IPS DF 19.7 (cell line): ENCODE results near the gene RPL35.

ENCODE experiments used
- DNase-seq: peaks from one replicate; pipeline ENCODE4 v3.0.0-alpha.2; 2013; ENCODE audit warnings: low read depth, low spot score

Gene RPL35

DNA sequence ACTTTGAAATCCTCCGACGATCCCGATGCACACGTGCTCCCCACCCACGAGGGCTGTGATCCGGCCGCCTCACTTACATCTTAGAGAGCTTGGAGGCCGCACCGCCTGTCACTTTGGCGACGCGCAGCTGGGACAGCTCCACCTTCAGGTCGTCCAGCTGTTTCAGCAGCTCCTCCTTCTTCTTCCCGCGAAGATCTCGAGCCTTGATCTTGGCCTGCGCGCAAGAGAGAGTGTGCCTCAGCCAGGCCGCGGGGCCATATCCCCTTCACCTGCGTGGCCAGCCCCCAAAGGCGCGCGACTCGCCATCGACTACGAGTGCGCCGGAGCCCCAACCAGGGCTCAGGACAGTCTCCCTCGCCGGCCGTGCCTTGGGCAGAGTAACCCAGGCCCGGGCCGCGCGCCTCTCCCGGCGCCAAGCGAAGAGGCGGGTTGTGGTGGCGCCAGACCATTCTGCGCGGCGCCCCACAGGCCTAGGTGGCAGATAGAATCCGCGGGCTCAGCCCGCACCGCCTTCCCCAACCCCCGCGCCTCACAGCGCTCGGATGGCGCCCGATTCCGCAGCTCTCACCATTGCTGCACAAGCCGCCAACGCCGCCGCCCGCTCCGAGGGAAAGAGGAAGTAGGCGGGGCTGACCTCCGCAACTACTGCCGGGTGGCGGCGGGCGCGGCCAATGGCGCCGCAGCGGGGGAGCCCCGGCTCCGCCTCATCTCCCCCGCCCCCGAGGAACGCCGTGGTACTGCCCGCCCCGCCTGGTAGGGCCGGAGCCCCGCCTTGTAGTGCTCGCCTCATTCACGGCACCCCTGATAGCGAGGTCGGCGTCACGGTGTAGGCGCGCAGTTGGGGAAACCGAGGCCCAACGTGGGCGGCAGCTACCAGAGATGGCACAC lies at the start of gene RPL35, which contains the start of gene ARPC5L:
Gene RPL35 (minus strand): TSS at position 616 of the 888 bp plus-strand sequence. CDS start 45 bp downstream, at position 571.
Gene ARPC5L (plus strand): TSS at position 789 of the 888 bp plus-strand sequence. CDS start 7,161 bp downstream, outside the sequence.
- DNase-seq = no peak

DNA sequence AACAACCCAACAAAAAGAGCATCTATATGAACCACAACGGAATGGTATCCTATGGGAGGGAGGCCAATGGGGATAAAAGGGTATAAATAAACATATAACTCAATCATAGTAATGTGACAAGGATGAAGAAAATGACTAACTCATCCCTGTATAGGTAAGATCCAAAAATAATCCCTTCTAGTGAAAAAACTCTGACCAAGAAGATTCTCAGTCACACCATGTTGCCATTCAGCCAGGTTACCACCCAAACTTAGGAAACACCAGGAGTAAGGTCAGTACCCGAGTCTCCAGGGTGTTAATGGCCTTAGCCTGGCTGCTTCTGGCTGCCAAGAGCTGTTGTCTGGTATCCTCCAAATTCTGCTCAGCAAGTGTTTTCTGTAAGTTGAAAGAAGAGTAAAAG lies 46.3 kb upstream of the RPL35 start:
- no peak for DNase-seq

DNA sequence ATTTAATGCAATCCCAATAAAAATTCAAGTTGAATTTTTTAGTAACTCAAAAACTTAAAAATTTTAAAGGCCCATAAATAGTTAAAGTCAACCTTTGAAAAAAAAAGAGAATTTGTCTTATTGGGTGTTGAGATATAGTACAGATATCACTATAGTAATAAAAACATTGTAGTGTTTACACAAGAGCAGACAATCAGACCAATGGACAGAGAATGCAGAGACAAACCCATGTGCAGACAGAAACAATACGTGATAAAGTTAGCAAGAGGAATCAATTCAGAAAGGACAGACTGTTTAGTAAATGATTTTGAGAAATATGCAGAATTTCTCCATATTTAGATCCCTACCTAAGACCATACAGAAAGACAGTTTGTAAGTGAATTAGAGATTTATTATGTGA lies 45.2 kb upstream of the RPL35 start:
- no peak for DNase-seq

DNA sequence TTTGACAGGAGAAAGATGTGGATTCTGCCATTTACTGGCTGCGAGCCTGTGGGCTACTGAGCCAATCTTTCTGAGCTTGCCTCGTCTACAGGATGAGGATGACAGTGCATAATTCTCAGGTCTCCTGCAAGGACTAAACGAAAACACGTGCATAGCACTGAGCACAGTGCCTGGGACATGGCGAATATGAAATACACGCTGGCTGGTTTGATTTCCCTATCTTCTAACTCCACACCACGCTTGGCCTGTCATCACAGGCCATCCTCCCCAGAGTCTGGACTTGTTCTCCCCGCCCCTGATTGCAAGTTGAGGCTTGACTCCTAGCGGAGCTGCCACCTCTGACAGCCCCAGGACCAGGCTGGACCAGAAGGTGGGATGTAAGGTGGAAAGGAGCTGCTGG lies 38.1 kb upstream of the RPL35 start:
- DNase-seq = no peak

DNA sequence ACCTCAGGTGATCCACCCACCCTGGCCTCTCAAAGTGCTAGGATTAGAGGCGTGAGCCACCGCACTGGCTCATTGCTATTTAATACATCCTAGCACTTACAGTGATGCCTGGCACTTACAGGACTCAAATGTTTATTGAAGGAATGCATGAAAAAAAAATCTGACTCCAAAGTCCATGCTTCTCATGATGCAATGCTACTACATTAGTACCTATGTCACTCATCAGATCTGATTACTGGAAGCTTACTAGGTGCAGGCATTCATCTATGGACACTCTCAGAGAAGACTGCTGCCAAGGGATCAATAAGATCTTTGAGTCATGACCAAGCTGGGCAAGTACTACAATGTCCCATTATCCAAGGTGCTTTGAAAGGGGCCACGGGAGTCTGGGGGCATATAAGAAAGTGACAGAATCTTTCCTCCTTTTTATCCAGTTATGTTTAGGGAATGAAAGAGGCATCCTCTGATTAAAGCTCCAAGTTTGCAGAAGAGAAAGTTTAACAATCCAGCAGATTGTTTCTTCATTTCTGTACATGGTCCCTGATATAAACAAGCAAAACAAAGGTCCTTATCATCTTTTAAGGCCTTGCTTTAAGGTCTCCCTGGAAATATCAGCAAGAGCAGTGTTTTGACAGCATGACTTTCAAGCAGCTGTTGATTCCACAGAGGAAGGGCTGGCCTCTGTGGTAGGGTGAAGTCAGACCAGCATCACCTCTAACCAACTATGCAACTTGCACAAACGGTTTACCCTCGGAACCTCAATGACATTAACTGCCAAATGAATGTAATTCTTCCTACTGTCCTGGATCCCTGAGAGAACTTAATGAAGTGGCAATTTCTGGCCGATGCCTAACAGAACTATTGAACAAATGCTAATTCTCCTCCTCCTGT lies 36.1 kb upstream of the RPL35 start:
- no peak for DNase-seq

DNA sequence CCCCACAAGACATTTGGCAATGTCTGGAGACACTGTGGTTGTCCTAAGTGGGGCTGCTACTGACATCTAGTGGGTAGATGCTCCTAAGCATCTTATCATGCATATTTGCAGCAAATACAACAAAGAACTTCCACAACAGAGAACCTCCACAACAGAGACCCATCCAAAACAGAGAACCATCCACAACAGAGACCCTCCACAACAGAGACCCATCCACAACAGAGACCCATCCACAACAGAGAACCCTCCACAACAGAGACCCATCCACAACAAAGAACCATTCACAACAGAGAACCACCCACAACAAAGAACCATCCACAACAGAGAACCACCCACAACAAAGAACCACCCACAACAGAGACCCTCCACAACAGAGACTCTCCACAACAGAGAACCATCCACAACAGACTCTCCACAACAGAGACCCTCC lies 33.0 kb upstream of the RPL35 start:
- DNase-seq = peak; percentile 47

DNA sequence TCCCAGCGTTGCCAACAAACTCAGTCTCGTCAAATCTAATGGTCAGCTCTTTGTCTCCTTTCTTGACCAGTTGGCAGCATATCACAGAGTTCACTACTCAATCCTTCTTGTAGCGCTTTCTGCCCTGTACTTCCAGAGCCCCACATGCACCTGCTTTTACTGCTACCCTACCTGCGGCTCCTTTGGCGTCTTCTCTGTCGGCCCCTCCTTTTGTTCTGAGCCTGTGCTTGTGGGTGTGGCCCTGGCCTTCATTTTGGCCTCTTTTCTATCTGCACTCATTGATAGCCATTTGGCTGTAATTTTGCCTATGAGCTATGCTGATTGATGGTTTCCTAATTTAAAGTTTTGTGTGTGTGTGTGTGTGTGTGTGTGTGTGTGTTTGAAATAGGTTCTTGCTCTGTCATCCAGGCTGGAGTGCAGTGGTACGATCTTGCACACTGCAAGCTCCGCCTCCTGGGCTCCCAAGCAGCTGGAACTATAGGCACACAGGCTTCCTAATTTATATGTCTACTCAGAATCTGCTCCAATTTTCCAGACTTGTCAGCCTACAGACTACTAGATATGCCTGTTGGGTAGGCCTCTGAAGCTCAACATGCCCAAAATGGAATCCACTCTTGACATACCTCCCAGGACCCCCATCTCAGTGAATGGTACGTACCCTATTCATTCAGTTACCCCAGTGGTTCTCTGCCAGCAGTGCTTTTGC lies 32.4 kb upstream of the RPL35 start:
- DNase-seq = no peak

DNA sequence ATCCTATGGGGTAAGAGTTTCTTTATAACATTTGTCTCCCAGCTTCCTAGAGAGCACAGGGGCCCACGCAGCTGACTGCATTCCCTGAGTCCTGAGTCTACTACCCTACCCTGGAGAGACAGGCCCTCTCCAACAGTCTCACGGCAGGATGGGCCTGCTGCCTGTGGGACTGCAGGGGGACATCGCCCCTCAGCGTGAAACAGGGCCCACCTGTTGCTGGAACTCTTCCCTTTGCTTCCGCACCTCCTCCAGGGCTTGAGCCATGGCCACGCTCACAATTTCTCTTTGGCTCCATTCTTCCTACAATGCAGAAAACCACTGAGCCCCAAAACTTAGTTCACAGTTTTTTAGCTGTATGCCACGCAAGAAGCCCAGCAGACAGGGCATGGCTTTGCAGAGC lies 28.4 kb upstream of the RPL35 start:
- no peak for DNase-seq

DNA sequence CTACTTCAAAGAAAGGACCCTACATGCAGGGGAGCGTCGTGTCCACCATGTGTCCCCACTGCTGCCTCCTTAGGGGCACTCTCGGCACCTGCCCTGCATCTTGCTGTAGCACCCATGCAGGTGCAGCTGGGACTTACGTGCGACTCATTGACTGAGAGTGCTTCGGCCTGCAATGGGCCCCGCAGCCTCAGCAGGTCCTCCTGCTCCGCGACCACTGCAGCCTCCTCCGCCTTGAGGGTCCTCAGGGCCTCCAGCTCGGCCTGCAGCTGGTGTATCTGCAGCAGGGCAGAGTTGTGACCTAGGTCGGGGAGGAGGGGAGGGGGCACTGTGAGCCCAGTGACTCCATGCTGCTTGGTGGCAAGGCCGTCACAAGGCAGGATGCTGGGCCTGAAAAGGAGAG lies 27.2 kb upstream of the RPL35 start:
- DNase-seq = no peak

DNA sequence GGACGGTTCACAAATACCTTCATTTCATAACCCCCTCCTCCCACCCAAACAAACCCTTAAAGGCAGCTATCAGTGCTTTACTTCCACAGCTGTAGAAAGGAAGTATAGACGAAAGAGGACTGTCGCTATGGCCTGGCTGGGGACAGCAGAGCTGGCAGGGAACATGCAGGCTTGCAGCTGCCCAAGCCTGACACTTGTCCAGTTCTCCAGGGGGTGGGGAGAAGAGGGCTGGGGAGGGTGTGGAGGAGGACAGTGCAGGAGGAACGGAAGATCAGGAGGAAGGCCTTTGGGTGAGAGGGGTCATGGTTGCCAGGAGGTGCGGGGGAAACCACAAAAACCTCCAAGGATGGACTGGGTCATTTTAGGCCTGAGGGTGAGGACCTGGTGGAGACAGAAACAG lies 26.1 kb upstream of the RPL35 start:
- no peak for DNase-seq

DNA sequence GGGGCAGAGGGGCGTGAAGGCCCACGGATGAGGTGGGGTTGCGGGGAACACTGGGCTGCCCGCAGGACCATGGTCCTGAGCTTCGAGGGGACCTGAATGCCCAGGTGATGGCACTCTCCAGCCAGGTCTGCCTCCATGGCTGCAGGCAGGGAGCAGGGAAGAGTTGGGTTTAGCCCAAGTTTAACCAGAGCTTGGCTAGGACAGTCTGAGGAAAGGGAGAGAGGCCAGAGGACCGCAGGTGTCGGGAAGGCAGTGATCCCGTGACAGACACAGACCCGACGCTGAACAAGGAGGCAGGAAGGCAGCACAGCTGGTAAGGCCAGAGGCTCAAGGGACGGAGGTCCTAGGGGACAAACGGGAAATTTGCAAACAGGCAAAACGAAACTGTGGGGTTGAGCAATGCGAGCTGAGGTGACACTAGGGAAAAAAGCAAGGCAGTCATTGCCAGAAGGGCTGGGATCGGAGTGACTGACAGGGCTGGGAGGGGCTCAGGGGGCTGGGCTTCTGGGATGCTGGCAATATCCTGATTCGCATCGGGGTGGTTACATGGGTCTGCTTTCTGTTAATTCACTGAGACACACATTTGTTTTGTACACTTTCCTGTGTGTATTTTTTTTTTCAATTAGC lies 25.2 kb upstream of the RPL35 start:
- no peak for DNase-seq

DNA sequence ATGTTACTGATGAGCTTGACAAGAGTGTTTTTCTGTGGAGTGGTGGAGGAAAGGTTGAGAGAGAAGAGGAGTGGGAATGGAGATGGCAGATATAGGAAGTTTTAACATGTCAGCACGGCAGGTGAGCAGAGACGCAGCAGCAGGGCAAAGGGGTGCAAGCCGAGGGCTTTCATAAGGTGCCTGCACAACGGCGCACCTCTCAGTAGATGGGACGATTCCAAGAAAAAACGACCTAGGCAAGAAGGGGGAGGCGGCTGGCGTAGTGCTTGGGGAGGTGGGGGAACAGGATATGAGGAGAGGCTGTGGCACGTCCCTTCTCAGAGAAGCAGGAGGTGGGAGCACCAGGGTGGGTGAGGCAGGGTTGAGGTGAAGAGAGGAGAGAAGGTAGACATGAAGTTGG lies 24.7 kb upstream of the RPL35 start:
- no peak for DNase-seq

DNA sequence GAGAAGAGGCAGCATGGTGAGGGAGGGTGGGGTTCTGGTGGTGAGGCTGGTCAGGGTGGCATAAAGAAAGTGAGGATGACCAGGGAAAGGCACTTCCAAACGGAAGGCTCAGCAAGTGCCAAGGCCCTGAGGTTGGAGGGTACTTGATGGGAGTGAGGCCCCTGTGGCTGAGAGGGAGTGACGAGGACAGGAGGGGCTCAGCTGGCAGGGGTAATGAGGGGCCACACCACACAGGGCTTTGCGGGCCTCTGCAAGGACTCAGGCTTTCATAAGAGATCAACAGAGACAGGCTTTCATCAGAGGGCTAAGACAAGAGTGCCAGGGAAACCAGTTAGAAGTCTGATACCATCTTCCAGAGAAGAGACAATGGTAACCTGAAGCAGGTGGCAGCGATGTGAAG lies 23.8 kb upstream of the RPL35 start:
- DNase-seq = no peak

DNA sequence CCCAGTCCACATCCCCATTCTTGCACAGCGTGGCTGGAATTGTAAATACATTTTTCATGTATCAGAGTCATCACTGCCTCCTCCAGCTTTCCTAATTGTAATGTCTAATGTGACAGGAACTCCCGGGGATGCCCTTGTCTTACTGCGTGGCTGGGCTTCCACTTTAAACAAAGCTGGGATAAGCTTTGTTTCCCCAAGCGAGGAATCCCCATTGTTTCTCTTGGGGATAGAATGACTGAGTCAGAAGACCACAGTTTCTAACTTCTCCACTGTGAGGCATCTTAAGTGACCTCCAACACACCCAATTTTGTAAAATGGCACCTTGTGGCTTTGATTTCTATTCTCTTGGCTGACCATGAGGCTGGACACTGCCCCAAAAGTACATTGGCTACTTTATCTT lies 22.6 kb upstream of the RPL35 start:
- no peak for DNase-seq

DNA sequence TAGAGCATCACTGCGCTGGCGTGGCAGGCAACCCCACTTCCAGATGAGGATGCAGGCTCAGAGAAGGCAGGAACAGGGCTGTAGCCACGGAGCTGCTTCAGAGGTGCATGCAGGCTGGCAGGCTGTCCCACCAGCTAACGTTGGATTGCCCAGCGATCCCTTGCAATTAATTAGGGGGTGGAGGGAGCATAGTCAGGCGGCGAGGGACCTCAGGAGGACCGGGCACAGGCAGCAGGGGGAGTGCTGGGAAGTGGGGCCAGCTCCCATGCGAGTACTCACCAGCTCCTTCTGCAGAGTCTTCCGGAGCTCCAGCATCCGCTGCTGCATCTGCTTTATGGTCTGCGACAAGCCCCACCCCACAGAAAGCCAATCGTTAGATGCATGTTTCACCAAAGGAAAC lies 20.5 kb upstream of the RPL35 start:
- no peak for DNase-seq

DNA sequence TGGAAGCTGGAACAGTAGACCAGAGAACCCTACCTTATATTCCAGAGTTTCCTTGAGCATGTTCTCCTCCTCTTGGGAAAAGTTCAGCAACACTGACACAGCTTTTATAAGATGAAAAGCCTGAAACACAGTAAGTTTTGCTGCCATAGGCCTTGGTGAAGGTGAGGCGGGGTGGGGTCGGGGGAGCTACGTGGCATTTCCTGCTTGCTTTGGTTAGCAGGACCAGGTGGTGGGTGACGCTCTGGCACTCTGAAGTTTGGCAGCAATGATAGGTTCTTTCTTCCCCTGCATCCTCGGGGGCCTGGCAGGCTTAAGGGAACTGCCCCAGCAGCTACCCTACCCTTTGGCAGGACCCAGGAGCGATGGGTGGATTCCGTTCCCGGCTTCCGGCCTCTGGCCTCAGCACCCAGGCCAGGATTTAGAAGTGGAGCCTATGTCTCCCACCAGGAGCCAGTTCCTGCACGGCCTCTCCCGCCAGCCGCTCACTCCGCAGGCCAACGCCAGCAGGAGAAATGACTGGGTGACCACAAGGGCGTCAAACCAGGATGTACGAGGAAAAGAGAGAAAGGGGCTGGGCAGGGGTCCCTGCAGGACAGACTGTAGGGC lies 19.5 kb upstream of the RPL35 start:
- no peak for DNase-seq

DNA sequence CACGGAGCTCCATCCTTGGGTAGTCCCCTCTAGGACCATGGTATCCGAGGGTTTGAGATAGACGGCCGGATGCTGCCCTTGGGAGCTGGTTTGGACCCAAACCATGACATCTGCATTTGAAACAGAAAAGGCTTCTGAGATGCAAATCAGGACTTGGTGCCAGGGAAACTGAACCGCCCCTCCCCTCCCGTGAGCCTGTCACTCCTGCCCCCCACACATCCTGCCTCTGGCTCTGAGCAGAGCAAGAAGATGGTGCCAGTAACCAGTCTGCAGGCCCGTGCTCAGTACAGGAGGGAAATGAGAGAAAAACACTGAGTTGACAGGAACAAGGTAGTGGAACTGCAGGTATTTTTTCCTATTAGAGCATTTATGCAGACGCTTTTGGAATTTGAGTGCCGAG lies 18.7 kb upstream of the RPL35 start:
- no peak for DNase-seq

DNA sequence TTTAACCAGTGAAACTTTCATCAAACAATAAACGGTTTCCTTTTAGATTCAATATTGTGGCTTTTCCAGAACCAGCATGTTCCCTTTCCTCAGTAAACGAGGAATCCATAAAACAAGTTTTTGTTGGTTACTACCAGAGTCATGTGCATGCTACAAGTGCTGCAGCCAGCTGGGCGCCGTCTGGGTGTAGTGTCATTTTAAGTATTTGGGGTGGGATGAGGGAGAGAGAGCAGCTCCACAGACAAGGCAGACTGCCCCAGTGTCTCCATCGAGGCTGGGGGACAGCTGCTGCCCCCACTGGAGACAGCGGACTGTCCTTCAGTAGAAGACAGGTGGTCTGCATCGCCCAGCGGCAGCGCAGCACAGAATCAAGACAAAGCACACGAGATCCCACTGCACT lies 17.5 kb upstream of the RPL35 start:
- no peak for DNase-seq

DNA sequence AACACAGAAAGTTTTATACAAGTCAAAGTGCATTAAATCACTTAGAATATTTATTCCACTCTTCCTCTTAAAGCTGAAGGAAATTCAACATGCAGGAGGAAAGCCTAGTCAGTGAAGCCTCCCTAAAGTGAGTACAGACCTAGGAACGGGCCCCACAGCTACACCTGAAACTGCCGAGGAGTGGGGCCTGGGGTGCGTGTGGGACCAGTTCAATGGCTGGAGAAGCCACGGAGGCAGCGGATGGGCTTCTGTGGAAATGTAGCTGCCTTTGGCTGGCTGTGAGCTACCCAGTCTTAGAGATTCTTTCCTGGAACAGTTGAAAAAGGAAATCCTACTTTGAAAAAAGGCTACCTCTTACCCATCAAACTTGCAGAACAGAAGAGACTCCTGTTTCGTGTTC lies 16.8 kb upstream of the RPL35 start:
- DNase-seq = no peak

DNA sequence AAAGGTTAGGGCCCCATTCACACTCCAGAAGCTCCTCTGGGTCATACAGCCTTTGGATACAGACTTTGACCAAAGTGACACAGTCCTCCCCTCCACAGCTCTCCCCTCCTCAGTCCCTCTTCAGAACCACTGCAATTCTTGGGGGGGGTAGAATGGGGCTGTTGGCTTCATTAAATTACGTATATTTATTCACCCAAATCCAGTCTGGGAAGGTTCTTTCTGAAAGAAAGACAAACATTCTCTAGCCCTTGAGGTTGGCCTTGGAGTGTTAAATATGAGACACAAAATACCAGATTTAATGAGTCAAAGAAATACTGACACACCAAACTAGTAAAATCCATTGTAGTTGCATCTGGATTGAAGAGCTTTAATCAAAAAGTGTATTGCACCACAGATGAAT lies 16.3 kb upstream of the RPL35 start:
- DNase-seq = no peak
